HG03571 (cell line): Measurements from ENCODE around the gene ESR1.
"Not testable (repeated sequence)": the region's sequence is repeated elsewhere in the genome, so short reads cannot be mapped to it uniquely, and the experiment has no call there.

Source experiments
- ATAC-seq: cut with Tn5 transposase; IDR thresholded peaks from one replicate; pipeline ENCODE4 v1.9.1; 2021; ENCODE audit not compliant: unreplicated experiment

ESR1 gene

DNA sequence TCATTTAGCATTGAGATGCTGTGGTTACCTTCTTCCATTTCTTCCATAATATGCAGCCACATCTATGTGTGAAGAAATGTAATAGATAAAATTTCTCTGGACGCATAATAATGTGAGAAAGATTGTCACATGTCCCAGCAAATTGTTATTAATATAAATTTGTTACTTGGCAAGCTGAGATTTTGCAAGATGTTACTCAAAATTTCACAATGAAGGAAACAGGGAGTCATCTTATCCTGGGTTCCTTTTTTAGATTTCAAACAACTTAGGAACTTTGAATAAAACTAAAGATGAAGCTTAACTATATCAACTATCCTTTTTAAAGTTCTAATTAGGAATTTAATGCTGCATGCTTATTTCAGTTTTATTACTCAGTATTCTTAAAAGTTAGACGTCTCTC is 3.6 kb downstream of the ESR1 start:
- ATAC-seq, result no peak

DNA sequence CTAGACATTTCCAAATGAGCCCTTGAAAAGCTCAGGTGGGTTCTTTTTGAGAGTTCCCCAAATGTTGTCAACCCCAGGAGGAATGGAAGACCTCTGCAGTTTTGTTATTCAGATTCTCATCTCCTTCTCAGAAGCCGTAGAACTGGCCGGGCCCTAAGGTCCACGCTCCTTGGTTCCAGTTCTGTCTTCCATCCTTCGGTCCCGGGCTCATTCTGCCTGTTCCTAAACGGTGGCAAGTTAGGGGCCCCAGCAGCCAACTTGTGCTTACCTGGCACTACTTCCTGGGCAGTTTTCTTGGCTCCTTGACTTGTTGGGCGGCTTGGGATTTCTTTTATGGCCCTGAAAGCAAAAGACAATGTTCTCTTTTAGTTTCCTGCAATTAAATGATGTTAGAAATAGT is 6.4 kb downstream of the ESR1 start:
- ATAC-seq, result no peak

DNA sequence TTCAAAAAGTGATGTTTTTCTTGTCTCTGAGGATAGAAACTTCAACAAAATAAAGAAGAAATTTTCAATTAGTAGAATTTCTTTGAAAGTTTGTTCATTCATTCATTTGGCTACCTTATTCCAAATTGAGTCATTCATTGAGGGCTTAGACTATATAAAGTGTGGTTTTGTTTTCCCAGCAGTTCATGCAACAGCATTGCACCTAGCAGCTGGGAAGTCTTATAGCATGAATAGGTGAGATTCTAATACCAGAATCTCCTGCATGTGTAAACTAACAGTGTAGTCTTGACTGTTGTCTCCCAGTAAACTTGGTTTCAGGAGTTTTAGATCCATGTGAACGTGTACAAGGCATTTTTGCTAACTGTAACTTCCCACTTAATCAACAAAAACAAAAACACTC is 7.1 kb downstream of the ESR1 start:
- ATAC-seq, result no peak

DNA sequence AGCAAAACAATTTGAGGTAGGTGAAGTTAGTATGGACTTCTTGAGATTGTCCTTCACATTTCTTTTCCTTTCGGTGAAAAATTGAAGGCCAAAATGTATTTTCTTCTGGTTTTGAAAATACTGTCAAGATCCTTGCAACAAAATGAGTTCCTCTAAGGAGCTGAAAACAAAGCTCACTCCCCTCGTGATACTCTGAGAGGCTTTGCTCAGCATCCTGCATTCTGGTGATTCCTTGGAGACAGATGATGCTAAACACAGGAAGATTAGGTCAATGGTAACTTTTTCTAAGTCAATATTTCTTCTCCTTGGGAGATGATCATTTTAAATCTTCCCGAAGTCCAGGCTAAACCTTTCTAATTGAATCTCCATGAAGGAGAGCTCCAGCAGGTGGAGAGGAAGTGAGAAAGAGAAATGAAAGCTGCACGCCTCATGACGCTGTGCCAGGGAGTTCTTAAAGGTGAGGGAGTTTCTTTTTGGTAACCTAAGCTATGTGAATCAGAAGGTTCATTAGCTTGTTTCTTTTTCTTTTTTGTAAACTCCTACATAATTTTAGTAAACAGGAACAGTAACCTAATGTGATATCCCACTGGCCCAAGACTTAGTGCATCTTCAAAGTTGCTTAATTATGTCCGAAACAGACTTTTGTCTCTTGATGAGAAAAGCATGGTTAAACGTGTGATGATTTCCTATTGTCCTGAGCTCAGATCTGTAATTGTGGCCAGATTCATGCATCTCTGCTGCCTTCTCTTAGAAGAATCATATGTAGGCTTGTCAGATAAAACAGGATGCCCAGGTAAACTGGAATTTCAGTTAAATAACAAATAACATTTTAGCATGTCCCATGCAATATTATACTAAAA is 15.0 kb downstream of the ESR1 start:
- peak; percentile 86 for ATAC-seq

DNA sequence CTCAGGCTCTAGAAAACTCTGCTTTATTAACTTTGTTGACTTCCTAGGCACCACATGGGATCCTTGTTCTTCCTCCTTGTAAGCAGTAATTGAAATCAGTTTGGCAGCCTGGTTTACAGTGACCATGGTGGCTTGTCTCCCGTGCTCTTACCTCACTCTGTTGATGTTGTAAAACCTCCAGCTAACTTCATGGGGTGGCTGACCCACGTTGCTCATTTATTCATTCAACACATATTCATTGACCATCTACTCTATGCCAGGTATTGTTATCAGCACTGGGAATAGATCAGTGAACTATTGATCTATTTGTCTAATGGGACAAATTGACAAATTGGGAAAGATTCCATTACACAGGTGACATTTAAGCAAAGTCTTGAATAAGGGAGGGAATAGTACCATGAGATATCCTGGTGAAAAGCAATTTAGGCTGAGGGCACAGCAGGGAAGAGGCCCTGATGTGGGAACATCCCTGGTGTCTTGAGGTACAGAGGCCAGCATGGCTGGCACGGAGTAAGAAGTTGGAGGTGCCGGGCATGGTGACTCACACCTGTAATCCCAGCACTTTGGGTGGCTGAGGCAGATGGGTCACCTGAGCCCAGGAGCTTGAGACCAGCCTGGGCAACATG is 19.1 kb downstream of the ESR1 start:
- no peak for ATAC-seq

DNA sequence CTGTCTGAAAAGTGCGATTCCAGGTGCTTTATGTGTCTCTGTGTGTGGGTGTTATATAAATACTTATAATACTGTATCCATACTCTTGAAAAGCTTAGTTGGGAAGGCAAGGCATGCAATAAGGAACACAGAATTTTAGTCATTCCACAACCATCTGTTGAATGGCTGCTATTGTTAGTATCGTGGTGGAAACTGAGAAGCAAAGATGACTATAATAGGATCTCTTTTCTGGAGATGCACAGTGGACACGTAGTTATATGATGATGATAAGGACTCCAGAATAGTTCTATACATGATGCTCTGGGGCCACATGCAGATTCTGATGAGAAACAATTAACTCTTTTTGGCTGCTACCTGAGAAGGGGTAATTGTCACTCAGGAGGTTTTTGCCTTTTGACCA is 25.2 kb downstream of the ESR1 start:
- no peak for ATAC-seq

DNA sequence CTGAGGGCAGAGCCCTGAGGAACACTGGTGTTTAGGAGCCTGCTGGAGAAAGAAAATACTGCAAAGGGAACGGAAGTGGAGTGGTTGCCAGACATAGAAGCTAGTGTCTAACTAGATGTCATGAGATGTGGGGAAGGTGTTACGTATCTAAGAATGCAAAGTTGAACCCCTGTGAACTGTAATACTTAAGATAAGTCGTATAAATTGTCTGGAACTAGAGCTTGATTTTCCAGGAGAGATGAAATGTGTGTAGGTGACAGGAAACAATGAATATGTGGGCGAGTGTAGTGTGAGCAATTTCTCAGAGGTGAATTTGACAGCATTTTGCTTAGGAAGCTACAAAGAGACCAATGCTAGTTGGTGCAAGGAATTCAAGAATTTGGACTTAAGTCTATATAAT is 27.9 kb downstream of the ESR1 start:
- ATAC-seq, result no peak

DNA sequence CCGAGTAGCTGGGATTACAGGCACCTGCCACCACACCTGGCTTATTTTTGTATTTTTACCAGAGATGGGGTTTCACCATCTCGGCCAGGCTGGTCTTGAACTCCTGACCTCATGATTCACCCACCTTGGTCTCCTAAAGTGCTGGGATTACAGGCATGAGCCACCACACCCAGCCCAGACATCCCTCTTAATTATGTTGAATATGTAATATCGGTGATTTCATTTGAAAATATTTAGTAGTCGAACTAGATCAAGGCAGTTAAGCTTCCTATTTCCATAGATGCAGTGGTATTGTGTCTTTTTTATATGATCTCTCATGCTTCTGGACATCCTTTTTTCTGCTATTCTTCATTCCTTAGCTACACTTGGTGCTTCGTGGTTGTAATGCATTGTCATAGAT is 29.7 kb downstream of the ESR1 start:
- no peak for ATAC-seq

DNA sequence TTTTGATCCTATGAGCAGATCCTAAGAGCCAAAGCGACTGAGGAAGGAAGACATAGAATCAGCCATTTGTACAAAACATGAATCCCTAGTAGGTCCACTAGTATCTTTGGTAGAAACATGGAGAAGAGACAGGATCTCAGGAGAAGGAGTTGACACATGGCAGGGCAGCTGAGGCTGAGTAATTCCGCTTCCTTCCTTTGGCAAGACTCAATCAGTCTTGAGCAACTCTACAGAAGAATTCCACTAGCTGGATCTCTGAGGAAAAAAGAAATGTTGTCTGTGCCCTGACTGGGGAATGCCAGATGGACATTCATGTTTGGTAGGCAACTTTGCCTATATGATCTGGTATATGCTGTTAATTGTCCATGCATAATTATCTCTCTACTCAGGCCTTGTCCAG is 35.3 kb downstream of the ESR1 start:
- no peak for ATAC-seq

DNA sequence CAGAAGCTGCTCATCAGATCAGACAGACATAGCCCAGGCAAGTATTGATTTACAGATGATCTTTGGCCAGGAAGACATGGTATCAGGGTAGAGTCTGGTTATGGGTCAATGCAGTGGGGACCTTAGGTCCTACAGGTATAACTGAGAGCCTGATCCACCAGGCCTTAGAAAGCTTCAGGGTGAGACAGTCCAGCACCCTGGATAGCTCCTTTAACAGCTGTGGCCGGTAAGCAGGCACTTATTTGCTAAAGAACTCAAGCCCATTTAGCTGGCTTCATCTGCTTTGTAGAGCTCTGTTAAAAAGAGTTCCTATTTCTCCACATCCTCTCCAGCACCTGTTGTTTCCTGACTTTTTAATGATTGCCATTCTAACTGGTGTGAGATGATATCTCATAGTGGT is 39.6 kb downstream of the ESR1 start:
- ATAC-seq, result no peak

DNA sequence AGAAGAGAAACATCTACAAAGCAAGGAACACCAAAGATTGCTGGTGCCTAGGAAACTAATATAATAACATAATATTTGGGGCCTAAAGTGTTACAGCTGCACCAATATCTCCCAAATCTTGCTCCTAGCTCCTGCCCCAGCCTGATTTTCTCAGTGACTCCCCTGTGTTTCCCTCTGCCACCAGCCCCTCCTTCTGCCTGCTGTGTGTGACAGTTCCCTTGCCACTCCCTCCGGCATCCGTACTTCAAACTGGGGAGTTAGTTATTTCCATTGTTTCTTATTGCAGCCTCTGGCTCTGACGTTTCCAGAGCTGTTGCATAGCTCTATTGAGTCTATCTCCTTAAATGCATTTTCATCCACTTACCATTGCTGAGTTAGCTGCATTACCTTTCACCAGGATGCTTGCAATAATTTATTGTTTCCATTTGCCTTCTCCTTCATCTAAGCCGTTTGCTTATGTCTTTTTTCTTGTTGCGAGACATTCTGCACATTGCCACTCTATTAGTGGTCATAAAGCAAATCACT is 43.1 kb downstream of the ESR1 start:
- no peak for ATAC-seq

DNA sequence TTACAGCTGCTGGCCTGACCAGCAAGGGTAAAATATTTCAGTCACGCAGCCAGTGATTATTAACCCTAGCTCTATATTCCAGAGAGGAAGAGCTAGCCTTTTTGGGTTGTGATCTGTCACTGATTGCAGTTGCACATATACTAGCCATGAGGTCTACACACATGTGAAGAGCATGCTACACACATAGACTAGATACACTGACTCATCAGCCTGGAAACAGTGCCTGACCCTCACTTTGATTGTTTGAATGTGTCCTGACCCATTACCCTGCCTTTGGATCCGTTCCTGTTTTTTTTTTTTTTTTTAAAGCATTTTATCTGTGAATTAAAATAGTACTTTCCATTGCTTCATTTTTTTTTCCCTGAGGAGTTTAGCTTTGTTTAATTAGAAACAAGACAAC is 50.8 kb downstream of the ESR1 start:
- ATAC-seq, result no peak

DNA sequence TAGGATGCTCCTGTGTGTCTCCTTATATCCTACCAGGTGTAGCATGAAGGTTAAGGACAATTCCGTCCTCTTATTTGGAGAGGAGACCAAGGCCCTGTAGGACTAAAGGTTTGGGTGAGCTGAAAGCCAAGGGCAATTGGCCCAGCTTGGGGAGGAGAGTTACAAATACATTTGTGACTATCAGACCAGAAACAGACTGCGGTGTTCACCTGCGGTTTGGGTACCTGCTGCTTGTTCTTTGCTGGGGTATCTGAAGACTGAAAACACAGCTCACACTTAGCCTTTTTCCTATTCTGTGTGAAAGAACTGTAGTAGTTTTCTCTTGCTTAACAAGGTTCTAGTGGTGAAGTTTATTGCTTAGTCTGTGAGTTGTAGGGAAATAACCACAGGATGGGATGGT is 55.0 kb downstream of the ESR1 start:
- no peak for ATAC-seq

DNA sequence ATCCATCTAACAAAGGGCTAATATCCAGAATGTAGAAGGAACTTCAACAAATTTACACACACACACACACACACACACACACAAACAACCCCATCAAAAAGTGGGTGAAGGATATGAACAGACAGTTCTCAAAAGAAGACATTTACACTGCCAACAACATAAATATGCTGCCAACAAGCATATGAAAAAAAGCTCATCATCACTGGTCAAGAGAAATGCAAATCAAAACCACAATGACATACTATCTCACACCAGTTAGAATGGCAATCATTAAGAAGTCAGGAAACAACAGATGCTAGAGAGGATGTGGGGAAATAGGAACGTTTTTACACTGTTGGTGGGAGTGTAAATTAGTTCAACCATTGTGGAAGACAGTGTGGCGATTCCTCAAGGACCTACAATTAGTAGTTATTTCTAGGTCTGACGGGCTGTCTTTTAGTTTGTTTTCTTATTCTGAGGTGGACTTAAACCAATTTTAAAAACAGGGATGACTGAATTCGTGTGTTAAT is 59.9 kb downstream of the ESR1 start:
- not testable (repeated sequence) for ATAC-seq

DNA sequence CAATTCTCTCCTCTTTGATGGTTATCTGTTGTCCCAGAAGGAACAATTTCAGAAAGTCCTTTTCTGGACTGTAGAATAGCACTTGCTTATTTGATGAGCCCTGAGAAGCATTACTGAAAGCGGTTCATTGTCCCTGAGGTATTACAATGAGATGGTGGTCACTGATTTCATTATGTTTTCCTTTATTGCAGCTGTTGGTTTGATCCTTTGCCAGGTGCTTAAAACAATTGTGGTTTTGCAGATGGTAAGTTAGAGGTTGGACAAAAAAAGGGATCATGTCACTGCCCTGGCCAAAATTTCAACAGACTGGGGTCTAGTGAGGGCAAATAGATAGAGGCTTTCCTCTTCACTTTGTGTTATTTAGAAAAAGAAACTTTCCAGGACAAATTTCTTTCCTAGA is 61.9 kb downstream of the ESR1 start:
- ATAC-seq, result no peak

DNA sequence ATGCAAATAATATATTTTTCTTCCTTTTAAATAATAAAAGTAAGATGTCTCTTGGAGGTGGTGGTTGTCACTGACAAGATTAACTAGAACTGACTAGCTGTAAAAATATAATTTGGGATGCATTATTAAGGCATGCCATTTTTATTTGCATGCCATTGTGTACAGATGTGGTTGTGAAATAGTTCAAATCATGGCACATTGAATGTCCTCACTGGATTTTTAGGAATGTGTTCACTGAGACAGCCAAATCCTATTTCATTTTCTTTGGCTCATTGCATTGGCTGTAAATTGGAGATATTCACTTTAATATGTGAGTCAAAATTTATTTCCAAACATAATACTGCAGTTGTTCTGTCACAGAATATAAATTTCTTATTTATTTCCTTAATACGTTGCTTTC is 62.3 kb downstream of the ESR1 start:
- no peak for ATAC-seq

DNA sequence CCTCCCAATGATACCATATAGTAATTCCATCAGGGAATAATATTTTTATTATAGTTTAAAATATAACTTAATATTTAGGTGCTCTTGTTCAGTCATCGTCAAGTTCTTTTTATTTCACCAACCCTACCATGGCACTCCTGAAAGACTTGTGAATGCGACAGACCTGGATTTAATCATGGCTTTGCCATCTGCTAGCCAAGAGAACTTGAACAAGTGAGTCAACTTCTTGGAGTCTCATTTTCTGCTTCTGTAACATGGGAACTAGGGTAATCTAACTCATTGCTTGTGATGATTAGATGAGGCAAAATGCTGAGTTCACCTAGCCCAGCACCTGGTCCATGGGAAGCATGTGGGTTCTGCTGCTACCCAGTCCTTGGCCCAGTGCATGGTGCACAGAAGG is 62.9 kb downstream of the ESR1 start:
- ATAC-seq, result no peak

DNA sequence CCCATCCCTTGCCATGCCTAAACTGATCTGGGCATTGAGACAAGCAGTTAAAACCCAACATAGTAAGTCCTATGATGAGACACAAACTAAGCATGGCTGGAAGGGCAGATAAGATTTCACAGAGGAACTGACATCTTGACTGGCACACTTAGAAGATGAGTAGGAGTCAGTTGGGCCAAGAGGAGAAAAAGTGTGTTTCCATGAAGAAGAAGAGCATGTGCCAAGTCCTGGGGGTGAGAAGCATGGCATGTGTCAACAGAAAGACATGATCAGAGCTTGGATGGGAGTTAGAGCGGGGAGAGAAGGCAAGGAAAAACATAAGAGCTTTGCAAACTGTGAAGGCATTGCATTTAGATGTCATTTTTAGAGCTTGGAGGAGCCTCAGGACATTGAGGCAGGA is 68.0 kb downstream of the ESR1 start:
- no peak for ATAC-seq

DNA sequence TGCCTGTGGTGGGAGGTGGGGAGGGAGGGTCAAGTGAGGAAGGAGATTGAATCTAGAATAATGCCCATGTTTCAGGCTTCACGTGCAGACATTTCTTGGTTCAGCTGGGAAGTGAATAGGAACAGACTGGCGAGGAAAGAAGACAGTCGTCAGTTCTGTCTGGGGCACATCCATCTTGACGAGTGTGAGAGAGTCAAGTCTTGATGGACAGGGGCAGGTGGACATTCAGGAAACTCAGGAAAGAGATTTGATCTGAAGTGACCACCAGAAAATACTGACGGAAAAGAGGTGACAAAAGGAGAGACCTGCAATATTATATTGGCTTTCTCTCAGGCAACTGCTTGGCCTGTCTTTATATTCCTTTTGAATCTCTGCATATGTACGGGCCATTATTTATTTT is 68.6 kb downstream of the ESR1 start:
- no peak for ATAC-seq

DNA sequence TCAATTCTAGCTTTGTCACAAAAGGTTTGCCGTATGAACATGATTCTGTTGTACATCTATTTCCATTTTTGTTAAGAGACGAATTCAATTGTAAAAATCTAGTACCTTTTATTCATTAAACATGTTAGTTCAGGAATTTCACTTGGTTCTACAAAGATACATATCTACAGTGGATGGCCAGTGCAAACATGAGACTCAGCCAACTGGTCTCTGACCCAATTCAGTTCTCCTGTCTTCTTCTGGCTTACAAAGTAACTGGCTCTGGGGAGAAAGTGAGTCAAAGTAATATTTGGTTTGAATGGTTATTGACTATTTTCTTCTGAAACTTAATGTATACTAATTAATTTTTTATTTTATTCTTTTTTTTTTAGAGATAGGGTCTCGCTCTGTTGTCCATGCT is 70.0 kb downstream of the ESR1 start:
- ATAC-seq, result no peak

DNA sequence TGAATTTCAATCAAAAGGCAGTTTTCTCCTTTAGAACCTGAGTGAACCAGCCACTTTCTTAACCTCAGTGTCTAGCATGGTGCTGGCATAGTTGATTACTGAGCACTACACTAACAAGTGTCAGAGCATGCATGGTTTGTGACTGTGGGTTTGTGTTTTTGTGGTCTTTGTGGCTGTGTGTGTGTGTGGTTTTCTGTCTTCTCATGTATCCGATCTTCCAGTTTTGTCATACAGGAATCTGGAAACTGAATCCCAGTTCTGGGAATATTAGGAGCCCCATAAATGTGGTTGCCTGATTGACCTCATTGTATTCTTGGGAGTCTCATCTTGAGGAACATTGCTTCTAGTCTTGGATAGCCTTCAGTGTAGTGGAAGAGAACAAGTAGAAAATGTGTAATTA is 73.7 kb downstream of the ESR1 start:
- ATAC-seq, result no peak

DNA sequence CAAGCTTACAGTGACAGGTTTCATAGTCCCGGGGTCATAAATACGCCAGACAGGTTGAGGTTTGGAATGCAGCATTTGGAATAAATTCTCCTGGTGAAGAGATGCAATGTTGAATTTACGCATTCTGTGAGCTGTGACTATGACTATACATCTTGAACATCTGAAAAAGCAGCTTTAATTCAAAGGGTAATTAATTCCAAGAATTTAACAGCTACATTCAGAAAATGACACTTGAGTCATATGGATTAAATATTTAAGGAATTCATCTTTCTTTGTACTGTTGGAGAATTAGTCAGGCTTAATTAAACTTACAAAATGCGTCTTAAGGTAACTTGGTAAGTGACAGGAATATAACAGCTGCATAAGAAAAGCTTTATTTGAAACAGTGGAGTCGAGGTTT is 74.7 kb downstream of the ESR1 start:
- ATAC-seq, result no peak
